Subcutaneous adipose tissue (tissue), 4 donors: ENCODE data around the gene MAGI2. TPM values are rescaled to one million over a fixed set of nuclear protein-coding genes. Genes with fewer than 3 reads are reported as not detected.

Experiments used
- total RNA-seq, 4 donors: library from RNA; depleted of rRNA; stranded (reverse); fragments of >200 nt; gene quantifications; one replicate each; pipeline ENCODE4 v1.1.0, GENCODE V29; 2016
- TF ChIP-seq, protein P1 (sequence below): fragments of 450-650 bp; IDR thresholded peaks from one replicate; pipeline ENCODE4 v1.5.1; 2016; ENCODE audit warnings: low read depth, mild to moderate bottlenecking, control low read depth, antibody characterized with exemption, moderate library complexity

MAGI2 gene
- total RNA-seq, 4 donors from 2014 or later, result 13.7 to 22.9 (median 17.7) TPM

GRCh38 chr7:77983973-77984372 is 1469.5 kb downstream of the MAGI2 start:
- TF ChIP-seq, protein P1, sequence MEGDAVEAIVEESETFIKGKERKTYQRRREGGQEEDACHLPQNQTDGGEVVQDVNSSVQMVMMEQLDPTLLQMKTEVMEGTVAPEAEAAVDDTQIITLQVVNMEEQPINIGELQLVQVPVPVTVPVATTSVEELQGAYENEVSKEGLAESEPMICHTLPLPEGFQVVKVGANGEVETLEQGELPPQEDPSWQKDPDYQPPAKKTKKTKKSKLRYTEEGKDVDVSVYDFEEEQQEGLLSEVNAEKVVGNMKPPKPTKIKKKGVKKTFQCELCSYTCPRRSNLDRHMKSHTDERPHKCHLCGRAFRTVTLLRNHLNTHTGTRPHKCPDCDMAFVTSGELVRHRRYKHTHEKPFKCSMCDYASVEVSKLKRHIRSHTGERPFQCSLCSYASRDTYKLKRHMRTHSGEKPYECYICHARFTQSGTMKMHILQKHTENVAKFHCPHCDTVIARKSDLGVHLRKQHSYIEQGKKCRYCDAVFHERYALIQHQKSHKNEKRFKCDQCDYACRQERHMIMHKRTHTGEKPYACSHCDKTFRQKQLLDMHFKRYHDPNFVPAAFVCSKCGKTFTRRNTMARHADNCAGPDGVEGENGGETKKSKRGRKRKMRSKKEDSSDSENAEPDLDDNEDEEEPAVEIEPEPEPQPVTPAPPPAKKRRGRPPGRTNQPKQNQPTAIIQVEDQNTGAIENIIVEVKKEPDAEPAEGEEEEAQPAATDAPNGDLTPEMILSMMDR, result no peak

DNA sequence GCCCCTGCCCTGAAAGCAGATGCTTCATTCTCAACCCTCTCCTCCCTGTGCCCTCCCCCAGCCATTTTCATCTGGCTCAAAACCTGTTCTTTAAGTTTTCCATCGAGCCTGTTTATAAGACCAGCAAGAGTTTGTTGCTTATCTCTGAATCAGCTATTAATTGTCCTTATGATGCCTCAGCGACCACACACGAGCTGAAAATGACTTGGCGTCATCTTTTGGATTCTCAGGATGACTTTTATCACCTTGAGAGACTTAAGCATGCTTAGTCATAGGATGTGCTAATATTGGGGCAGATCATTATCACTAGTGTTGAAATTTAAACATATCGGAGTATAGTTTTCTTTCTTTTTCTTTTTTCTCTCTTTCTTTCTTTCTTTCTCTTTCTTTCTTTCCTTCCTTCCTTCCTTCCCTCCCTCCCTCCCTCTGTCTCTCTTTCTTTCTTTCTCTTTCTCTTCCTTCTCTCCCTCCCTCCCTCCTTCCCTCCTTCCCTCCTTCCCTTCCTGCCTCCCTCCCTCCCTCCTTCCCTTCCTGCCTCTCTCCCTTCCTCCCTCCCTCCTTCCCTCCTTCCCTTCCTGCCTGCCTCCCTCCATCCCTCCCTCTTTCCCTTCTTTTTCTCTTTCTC is 1470.4 kb downstream of the MAGI2 start:
- TF ChIP-seq, protein P1, result no peak

DNA sequence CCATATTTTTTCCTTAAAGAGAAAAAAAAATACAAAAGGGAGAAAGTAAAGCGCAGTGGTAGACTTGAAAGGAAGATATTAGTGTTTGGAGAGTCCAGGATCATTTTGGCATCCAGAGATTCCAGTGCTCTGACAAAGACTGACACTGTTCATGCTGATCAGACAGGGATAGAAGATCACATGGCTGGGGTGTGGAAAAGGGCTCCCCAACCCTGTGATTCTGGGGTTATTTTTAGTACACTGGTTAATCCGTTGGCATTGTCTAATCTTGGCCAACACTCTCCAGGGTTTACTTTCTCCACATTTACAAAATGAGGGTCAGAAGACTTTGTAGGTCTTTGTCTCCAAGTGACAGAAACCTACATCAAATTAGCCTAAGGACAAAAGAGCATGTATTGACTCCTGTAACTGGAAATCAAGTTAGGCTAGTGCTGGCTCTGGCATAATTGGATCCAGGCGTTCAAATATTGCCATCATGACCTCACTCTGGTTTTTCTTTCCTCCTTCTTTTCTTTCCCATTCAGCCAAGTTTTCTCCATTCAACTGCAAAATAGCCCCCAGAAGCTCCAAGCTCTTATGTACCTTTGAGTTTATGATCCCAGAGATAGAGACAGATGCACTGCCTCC is 1473.3 kb downstream of the MAGI2 start:
- TF ChIP-seq, protein P1, result no peak

GRCh38 chr7:77979219-77979618 is 1474.2 kb downstream of the MAGI2 start:
- TF ChIP-seq, protein P1, result no peak

DNA sequence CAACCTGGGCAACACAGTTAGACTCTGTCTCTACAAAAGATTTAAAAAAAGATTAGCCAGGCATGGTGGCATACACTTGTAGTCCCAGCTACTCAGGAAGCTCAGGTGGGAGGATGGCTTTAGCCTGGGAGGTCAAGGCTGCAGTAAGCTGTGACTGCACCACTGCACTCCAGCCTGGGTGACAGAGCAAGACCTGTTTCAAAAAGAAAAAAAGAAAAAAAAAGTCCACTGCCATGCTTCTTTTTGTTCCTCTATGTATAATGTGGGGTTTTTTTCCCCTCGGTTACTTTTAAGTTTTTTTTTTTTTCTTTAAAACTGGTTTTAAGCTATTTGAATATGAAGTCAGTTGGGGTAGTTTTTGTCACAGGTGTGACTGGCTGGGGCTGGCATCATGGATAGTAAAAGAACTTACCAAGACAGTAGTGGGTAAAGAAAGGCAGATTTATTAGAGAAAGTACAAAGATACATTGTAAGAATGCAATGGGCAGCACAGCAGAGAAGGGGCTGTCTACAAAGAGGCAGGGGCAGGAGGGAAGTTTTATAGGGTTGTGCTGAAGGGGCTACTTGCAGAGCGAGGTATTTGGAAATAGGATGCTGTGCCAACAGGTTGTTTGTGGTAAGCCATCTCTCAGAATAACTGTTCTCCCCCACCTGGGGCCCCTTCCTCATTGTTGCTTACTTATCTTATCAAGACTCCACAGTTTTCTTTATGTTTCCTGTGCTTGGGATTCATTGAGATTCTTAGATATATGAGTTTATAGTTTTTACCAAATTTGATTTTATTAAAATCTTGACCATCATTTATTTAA is 1477.6 kb downstream of the MAGI2 start:
- TF ChIP-seq, protein P1, result no peak

DNA sequence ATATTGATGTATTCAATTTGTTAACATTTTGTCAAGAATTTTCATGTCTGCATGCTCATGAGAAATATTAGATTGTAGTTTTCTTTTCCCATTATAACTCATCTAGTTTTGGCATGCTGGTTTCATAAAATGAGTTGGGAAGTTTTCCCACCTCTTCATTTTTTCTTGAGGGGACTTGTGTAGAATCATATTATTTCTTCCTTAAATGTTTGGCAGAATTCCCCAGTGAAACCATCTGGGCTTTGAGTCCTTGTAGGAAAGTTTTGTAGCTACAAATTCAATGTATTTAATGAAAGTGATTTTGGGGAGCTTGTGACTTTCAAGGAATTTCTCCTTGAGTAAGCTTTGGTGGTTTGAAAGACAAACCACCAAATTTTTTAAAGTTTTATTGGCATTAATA is 1481.7 kb downstream of the MAGI2 start:
- TF ChIP-seq, protein P1, result no peak

GRCh38 chr7:77967429-77967828 is 1486.0 kb downstream of the MAGI2 start:
- TF ChIP-seq, protein P1, result no peak
